Superior temporal gyrus (tissue), 1 donor: ENCODE measurements around the gene PABPC3.

Source experiments
- DNase-seq: peaks from one replicate; pipeline ENCODE4 v3.0.0-alpha.2; 2016; ENCODE audit errors: extremely low spot score

PABPC3 gene

DNA sequence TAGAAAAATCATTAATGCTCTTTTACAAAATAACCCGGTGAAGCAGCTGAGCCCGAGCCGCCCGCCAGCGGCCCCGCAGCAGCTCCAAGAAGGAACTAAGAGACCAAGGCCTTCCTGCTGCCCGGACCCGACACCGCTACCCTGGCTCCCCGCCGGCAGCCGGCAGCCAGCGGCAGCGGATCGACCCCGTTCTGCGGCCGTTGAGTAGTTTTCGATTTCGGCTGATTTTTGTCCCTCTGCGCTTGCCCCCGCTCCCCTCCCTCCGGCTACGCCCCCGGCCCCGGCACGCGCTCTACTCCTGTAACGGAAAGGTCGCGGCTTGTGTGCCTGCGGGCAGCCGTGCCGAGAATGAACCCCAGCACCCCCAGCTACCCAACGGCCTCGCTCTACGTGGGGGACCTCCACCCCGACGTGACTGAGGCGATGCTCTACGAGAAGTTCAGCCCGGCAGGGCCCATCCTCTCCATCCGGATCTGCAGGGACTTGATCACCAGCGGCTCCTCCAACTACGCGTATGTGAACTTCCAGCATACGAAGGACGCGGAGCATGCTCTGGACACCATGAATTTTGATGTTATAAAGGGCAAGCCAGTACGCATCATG is at the start of gene PABPC3:
PABPC3 (plus strand) TSS at position 286 of the 603 bp plus-strand sequence; CDS start at position 349, 63 bp downstream.
- DNase-seq, result no peak

- DNase-seq, result no peak
Observed at GRCh38 chr13:25046274-25046984, 49.5 kb upstream of the PABPC3 start.

DNA sequence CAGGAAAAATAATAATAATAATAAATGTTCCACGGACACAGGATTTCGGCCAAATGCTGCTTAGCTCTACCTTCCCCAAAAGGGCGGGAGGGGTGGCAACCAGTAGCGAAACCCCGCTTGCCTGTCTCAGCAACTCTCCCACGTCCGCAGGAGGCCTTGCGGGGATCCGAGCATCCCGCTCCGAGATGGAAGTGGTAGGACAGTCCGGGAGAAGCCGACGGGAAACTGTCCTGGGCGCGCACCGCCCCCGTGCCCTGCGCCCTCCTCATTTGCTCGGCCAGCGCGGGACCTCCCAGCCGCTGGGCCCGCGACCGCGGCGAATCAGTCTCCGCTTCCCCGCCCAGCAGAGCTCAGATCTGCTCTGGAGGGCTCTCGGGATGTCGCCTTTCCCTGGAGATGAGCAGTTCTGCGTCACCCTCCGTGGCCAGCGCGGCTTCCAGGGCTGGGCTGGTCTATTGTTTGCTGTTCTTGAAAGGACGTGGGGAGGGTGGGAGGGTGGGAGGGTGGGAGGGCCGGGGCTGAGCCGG is 48.9 kb upstream of the PABPC3 start:
- DNase-seq, result peak; percentile 46

DNA sequence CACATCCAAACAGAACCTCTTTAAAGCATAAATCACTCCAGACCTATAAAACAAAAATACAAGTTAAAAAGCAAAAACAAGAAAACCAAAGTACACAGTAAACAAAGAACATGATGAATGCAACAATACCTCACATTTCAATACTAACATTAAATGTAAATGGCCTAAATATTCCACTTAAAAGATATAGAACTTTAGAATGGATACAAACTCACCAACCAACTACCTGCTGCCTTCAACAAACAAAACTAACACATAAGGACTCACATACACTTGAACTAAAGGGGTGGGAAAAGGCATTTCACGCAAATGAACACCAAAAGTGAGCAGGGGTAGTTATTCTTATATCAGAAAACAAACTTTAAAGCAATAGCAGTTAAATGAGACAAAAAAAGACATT is 44.9 kb upstream of the PABPC3 start:
- no peak for DNase-seq

GRCh38 chr13:25059166-25059565 is 36.8 kb upstream of the PABPC3 start:
- DNase-seq, result no peak

DNA sequence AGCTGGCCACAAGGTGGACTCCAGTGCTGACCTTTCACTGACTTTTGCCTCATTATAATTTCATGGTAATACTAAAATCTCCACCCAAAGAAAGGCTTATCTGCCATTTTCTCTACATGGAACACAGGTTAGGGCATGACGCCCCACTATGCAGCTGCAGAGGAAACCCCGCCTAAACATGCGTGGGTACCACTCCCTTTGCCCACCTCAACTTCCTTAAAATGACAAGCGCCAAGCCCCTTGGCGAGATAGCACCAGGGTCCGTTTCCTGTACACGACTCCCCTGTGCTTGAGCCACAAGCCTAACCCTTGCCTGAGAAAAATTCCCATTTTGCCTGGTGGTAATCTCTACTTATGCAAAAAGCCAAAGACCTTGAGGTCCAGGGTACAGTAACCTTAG is 36.0 kb upstream of the PABPC3 start:
- DNase-seq, result no peak

GRCh38 chr13:25062479-25062878 is 33.5 kb upstream of the PABPC3 start:
- DNase-seq, result no peak

DNA sequence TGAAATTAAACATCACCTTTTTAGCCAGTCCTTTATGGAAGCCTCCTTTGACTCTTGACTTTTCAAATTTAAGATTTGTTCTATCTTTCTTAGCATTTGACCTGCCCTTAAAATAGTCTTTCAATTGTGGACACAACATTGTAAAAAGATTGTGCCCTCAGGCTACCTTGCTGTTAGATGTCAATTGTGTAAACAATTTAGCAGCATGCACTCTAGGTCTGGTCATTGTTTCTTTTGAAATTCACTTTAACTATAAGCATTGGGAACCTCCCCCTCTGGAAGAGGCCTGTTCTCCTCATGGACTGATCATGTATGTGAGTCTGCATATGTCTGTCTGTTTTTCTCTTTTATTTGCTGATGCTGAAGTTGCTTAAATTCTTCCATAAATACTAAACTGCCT is 31.5 kb upstream of the PABPC3 start:
- DNase-seq, result no peak

DNA sequence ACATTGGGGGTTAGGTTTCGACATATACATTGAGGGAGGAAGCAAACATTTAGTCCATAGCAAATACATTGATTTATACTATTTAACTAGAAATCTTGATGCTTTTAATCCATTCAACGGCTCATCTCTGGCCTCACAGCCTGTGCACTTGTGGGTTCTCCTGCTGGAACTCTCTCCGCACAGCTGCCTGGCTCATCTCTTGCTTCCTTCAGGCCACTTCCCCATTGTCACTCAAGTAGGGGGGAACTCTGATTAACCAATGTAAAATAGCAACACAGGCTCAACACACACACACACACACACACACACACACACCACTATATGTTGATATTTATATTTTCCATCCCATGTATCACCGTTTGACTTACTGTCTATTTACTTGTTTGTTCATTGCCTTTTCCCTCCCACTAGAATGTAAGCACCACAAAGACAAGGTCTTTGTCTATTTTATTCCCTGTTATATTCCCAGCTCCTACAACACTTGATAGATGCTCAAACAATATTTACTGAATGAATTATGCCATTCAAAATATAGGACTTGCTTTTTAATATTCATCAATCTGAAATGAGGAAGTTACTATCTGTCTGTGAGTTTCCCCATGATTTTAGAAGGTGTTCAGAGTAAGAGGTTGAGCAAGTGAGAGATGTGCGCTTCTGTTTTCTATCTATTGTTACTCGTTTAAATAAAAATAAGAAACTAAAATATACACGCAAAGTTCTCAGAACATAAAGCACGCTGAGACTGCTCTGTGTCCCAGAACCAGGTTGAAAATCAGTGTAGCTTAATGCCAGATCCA is 29.8 kb upstream of the PABPC3 start:
- no peak for DNase-seq

DNA sequence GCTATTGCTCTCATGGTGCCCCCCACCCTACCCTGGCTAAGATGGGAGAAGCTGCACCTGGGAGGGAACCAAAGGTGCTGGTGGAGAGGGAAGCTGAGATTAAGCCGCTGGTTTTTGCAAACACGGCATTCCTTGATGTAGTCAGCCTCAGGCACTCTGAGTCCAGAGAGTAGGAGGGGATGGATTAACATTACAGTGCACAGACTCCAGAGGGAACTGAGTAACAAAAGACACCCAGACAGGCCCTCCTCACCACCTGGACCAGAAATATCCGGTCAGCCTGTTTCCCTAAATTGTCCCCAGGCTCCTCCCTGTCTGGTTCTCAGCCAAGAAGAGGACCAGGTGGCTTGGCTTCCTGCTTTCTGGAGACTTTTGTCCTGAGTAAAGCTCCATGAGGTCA is 28.9 kb upstream of the PABPC3 start:
- no peak for DNase-seq

GRCh38 chr13:25068810-25069209 is 27.1 kb upstream of the PABPC3 start:
- DNase-seq, result no peak

- no peak for DNase-seq
Observed at GRCh38 chr13:25069236-25069635, 26.7 kb upstream of the PABPC3 start.

DNA sequence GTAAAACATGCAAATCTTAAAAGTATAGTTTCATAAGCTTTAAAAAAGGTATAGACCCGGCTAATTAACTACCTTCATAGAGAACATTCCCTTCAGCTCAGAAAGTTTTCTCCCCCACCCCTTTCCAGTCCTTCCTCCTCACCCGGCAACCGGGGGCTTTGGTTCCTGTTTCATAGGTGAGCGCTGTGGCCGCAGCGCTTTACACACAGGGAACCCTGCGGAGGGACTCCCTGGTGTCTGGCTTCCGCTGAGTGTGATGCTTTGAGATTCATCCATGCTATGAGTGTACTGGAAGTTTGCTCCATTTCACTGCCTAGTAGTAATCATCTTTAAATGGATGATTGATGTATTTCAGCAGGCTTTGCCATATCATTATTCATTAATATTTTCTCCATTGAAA is 26.0 kb upstream of the PABPC3 start:
- no peak for DNase-seq

GRCh38 chr13:25080773-25081172 is 15.2 kb upstream of the PABPC3 start:
- no peak for DNase-seq

- DNase-seq, result no peak
Observed at GRCh38 chr13:25084096-25084495, 11.8 kb upstream of the PABPC3 start.

DNA sequence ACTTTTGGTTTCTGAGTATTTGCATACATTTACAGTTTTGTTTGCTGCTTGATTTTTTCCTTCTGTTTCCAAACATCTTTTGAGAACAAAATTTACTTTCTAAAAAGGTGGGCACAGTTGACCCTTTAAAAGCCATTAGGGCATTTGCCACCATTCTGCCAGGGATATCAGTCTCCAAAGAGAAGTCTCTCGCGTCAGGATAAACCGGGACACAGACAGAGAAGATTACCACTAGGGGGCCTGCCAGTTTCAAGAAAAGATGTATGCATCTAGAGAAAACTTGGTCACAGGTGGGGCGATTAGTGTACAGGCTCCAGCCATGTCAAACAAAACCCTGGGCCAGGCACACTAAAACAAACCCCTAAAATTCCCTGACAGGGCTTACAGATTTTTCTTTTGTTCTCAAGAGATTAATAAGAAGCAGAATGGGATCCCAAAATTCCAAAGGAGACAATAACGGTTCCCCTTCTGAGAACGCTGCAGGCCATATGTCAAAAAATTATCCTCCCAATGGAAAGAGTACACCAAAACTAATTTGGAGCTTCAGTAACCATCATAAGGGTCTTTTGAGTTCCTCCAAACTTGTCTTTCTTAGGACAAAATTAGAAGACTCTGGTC is 10.7 kb upstream of the PABPC3 start:
- DNase-seq, result peak; percentile 96

DNA sequence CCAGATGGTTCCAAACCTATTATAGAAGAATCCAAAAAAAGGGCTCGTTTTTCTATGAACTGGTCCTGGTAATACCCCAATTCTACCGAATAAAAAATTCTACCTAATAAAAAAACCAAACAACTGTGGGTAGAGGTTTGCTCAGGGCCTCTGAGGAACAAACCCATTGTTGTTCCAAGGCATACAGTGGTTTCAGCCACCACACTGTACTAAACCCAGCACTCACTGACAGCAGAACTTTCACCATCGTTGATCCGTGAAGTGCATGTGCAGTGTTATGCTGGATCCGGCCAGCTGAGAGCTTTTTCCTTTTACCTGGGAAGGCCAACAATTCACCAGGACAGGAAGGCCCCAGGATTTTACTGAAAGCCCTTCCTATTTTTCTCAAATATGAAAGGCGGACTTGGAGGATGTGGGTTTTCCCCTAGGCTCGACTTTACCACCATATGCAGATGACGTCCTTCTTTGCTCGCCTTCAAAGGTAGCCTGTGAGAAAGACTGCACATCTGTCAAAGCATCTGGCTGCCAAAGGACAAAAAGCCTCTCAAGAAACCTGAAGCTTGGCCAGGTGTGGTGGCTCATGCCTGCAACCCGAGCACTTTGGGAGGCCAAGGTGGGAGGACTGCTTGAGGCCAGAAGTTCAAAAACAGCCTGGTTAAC is 7.2 kb upstream of the PABPC3 start:
- DNase-seq, result no peak

- DNase-seq, result no peak
Observed at GRCh38 chr13:25097426-25097825, 1.5 kb downstream of the PABPC3 start.

- DNase-seq, result no peak
Observed at GRCh38 chr13:25103711-25104110, 7.8 kb downstream of the PABPC3 start.

GRCh38 chr13:25109341-25109740 is 13.4 kb downstream of the PABPC3 start:
- DNase-seq, result no peak

DNA sequence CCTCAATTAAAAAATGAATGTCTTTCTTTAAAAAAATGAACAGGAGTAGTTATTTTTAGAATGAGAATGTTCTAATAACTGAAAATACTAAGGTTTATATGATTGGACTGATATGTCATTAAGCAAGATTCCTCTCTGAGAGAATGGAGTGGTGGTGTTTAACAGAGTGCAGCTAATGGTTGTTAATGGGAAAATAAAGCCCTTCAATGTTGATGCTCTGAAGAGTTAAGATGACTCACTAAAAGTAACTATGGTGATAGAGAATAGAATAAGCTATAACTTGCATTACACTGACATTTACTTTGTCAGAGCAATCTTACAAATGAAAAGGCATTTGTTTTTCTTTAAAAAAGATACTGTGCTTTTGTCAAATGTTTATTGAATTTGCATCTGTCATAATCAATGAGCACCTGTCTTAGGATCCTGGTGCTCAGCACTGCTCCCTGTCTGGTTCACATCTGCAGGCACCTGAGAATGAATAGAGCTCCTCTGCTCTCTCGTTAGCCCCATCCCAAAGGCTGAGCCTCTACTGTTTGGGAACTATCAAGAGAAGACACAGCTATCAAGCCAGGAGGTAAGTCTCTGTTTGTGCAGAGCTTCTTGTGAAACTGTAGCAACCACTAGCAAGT is 15.1 kb downstream of the PABPC3 start:
- no peak for DNase-seq
